ENCODE results near the gene EDARADD. TPM values are rescaled to one million over a fixed set of nuclear protein-coding genes. Genes with fewer than 3 reads are reported as not detected.

The EDARADD gene
- total RNA-seq, 1 donor from 2014 or later: 1.4 TPM

DNA sequence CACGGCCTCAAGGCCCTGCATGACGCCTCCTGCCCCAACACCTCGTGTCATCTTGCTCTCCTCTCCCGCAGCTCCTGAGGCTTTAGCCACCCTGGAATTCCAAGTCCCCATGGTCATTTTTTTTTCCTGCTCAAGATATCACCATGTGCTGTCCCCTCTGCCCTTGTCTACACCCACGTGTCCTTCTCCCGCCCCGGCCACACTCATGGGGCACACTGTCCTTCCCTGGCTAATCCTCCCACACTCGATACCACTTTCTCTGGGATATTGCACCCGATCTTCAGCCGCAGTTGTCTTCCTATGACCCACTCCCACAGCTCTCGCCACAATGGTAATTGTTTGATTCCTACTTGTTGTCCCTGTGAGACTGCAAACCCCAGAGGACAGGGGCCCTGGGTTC lies 100.0 kb downstream of the EDARADD start:
- no peak overlapping the region for H3K4me2 ChIP-seq
- no peaks in the 10 kb centered on the region for H3K36me3 ChIP-seq
- no peaks in the 10 kb centered on the region for H4K20me1 ChIP-seq (ENCODE audit: low read depth)
- peak overlapping the region; percentile 8 for H3K27ac Mint-ChIP-seq
- H3K9me3 ChIP-seq (ENCODE audit: low read depth): no peaks in the 10 kb centered on the region
- H3K9me3 Mint-ChIP-seq: no peaks in the 10 kb centered on the region
- H3K4me3 Mint-ChIP-seq: no peak overlapping the region
- peaks cover 9% of the 10 kb centered on the region for H3K27me3 Mint-ChIP-seq (ENCODE audit: insufficient read depth, low read depth)
- H3K9ac ChIP-seq: no peak overlapping the region
- H3F3A ChIP-seq (ENCODE audit: low read depth): no peaks in the 10 kb centered on the region
- no peaks in the 10 kb centered on the region for H3K36me3 Mint-ChIP-seq
- H3K4me1 Mint-ChIP-seq: peaks cover 20% of the 10 kb centered on the region
- no peak overlapping the region for H2AFZ ChIP-seq (replicated peaks)
- TF ChIP-seq EZH2 (IDR thresholded peaks at IDR 0.05) (no peak), EZH2phosphoT487 (IDR thresholded peaks at IDR 0.05) (no peak)
- TF ChIP-seq, protein P1, sequence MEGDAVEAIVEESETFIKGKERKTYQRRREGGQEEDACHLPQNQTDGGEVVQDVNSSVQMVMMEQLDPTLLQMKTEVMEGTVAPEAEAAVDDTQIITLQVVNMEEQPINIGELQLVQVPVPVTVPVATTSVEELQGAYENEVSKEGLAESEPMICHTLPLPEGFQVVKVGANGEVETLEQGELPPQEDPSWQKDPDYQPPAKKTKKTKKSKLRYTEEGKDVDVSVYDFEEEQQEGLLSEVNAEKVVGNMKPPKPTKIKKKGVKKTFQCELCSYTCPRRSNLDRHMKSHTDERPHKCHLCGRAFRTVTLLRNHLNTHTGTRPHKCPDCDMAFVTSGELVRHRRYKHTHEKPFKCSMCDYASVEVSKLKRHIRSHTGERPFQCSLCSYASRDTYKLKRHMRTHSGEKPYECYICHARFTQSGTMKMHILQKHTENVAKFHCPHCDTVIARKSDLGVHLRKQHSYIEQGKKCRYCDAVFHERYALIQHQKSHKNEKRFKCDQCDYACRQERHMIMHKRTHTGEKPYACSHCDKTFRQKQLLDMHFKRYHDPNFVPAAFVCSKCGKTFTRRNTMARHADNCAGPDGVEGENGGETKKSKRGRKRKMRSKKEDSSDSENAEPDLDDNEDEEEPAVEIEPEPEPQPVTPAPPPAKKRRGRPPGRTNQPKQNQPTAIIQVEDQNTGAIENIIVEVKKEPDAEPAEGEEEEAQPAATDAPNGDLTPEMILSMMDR (IDR thresholded peaks at IDR 0.05): no peak
- H3K4me1 ChIP-seq: peaks cover 12% of the 10 kb centered on the region
- no peaks in the 10 kb centered on the region for H3K79me2 ChIP-seq (ENCODE audit: low read depth)
- no peak for DNase-seq (ENCODE audit: low spot score)
- H3K27ac ChIP-seq: no peak overlapping the region
- H3K4me3 ChIP-seq: no peak overlapping the region
- no peaks in the 10 kb centered on the region for H3K27me3 ChIP-seq

DNA sequence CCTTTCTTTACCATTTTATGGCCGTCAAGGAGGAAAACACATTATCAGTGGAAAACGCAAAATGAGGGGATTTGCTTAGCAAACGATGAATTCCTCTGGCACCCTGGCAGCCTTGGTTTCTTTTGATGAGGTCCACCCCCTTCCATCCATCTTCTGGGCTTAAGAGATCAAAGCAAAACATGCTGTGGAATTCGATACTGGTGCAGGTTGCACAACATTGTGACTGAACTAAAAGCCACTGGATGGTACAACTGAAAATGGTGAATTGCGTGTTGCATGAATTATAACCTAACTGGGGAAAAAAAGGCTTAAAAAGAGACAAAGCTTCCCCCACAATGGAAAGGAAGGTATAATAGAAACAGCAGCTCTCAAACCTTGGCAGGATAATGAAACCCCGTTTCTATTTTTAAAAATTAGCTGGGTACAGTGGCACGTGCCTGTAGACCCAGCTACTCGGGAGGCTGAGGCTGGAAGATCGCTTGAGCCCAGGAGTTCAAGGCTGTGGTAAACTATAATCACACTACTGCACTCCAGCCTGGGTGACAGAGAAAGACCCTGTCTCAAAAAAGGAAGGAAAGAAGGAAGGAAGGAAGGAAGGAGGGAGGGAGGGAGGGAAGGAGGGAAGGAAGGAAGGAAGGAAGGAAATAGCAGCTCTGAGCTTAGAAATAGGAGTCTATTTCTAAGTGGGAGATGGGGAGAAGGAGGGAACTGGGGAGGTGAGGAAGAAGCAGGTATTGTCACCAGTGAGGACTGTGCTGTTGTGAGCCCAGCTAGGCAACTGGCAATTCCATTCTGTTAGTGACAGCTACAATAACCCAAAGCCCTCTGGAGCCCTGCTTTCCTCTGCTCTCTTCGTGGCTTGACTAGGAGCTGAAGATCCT lies 100.7 kb downstream of the EDARADD start:
- peaks cover 12% of the 10 kb centered on the region for H3K4me1 ChIP-seq
- H3K4me1 Mint-ChIP-seq: peaks cover 18% of the 10 kb centered on the region
- TF ChIP-seq EZH2phosphoT487 (IDR thresholded peaks at IDR 0.05) (no peak), EZH2 (IDR thresholded peaks at IDR 0.05) (no peak)
- TF ChIP-seq, protein P1 (IDR thresholded peaks at IDR 0.05): no peak
- H3K36me3 Mint-ChIP-seq: no peaks in the 10 kb centered on the region
- H3K27me3 ChIP-seq: no peaks in the 10 kb centered on the region
- no peaks in the 10 kb centered on the region for H3K9me3 Mint-ChIP-seq
- no peaks in the 10 kb centered on the region for H3K36me3 ChIP-seq
- no peaks in the 10 kb centered on the region for H3K9me3 ChIP-seq (ENCODE audit: low read depth)
- no peak overlapping the region for H3K4me3 Mint-ChIP-seq
- H3K27ac Mint-ChIP-seq: no peak overlapping the region
- H3K79me2 ChIP-seq (ENCODE audit: low read depth): no peaks in the 10 kb centered on the region
- no peak overlapping the region for H3K4me3 ChIP-seq
- H3K4me2 ChIP-seq: peak overlapping the region; percentile 16
- no peaks in the 10 kb centered on the region for H3F3A ChIP-seq (ENCODE audit: low read depth)
- no peak overlapping the region for H3K27ac ChIP-seq
- peaks cover 9% of the 10 kb centered on the region for H3K27me3 Mint-ChIP-seq (ENCODE audit: insufficient read depth, low read depth)
- no peaks in the 10 kb centered on the region for H4K20me1 ChIP-seq (ENCODE audit: low read depth)
- DNase-seq (ENCODE audit: low spot score): no peak
- H2AFZ ChIP-seq (replicated peaks): no peak overlapping the region
- no peak overlapping the region for H3K9ac ChIP-seq

DNA sequence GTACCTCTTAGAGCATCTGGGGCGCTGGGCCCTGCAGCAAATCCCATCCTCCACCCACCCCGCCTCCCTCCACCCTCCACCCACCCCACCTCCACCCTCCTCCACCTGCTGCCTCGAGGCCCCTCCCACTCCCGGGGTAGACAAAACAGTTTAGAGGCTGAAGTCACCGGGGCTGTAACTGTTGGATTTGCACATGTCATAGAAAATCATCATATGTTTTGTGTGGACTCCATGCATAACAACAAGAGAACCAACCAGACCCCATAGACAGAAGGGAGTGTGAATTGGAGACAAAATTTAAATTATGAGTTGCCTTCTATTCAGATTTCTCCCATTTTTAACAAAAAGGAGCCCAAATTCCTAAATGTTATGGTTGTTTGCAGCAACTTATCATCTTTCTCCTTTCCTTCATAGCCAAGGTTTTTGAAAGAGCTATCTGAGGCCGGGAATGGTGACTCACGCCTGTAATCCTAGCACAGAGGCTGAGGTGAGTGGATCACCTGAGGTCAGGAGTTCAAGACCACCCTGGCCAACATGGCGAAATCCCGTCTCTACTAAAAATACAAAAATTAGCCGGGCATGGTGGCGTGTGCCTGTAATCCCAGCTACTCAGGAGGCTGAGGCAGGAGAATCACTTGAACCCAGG lies 101.5 kb downstream of the EDARADD start:
- Mint-ChIP-seq H3K27ac (no peak overlapping the region), H3K4me3 (no peak overlapping the region), H3K36me3 (no peaks in the 10 kb centered on the region), H3K27me3 (ENCODE audit: insufficient read depth, low read depth) (peaks cover 9% of the 10 kb centered on the region), H3K4me1 (peaks cover 18% of the 10 kb centered on the region), H3K9me3 (no peaks in the 10 kb centered on the region)
- H3F3A ChIP-seq (ENCODE audit: low read depth): no peaks in the 10 kb centered on the region
- no peak overlapping the region for H3K9ac ChIP-seq
- no peak overlapping the region for H3K4me3 ChIP-seq
- H4K20me1 ChIP-seq (ENCODE audit: low read depth): no peaks in the 10 kb centered on the region
- no peak for TF ChIP-seq EZH2 (IDR thresholded peaks at IDR 0.05)
- H3K36me3 ChIP-seq: no peaks in the 10 kb centered on the region
- no peaks in the 10 kb centered on the region for H3K79me2 ChIP-seq (ENCODE audit: low read depth)
- H2AFZ ChIP-seq (replicated peaks): no peak overlapping the region
- H3K27ac ChIP-seq: no peak overlapping the region
- peak; percentile 44 for DNase-seq (ENCODE audit: low spot score)
- H3K4me2 ChIP-seq: no peak overlapping the region
- no peaks in the 10 kb centered on the region for H3K27me3 ChIP-seq
- no peaks in the 10 kb centered on the region for H3K9me3 ChIP-seq (ENCODE audit: low read depth)
- peaks cover 12% of the 10 kb centered on the region for H3K4me1 ChIP-seq

DNA sequence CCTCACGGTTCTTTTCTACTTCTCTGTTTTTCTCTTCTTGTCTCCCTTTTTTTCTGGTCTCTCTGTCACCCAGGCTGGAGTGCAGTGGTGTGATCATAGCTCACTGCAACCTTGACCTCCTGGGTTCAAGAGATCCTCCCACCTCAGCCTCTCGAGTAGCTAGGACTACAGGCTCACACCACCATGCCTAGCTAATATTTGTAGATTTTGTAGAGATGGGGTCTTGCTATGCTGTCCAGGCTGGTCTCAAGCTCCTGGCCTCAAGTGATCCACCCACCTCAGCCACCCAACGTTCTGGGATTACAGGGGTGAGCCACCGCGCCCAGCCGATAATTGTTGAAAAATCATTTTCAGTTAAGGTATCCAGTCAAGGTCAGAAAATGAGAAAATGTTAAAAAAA lies 103.8 kb downstream of the EDARADD start:
- no peak for DNase-seq (ENCODE audit: low spot score)
- H3K9me3 Mint-ChIP-seq: no peaks in the 10 kb centered on the region

More for the DNA sequence above, 103.8 kb downstream of the EDARADD start:
- H3K4me2 ChIP-seq: no peak overlapping the region
- Mint-ChIP-seq H3K27me3 (ENCODE audit: insufficient read depth, low read depth) (peaks cover 7% of the 10 kb centered on the region), H3K4me1 (peaks cover 23% of the 10 kb centered on the region), H3K4me3 (no peak overlapping the region), H3K36me3 (no peaks in the 10 kb centered on the region), H3K27ac (no peak overlapping the region)
- no peaks in the 10 kb centered on the region for H3K9me3 ChIP-seq (ENCODE audit: low read depth)
- no peak overlapping the region for H3K9ac ChIP-seq
- H3K4me3 ChIP-seq: no peak overlapping the region
- no peak overlapping the region for H2AFZ ChIP-seq (replicated peaks)
- TF ChIP-seq EZH2phosphoT487 (IDR thresholded peaks at IDR 0.05) (no peak), EZH2 (IDR thresholded peaks at IDR 0.05) (no peak)
- TF ChIP-seq, protein P1 (IDR thresholded peaks at IDR 0.05): no peak
- H4K20me1 ChIP-seq (ENCODE audit: low read depth): no peaks in the 10 kb centered on the region
- no peaks in the 10 kb centered on the region for H3K36me3 ChIP-seq
- no peaks in the 10 kb centered on the region for H3K27me3 ChIP-seq
- no peaks in the 10 kb centered on the region for H3K79me2 ChIP-seq (ENCODE audit: low read depth)
- peaks cover 12% of the 10 kb centered on the region for H3K4me1 ChIP-seq
- H3K27ac ChIP-seq: no peak overlapping the region
- peaks cover 2% of the 10 kb centered on the region for H3F3A ChIP-seq (ENCODE audit: low read depth)

Data from neural progenitor cell (in vitro differentiated cells).